ENCODE measurements around the gene HES6. TPM values are rescaled to one million over a fixed set of nuclear protein-coding genes. Genes with fewer than 3 reads are reported as not detected.
A peak's percentile ranks its signal among the peaks of the same experiment; 100 is the strongest.

Gene HES6
- total and polyA plus RNA-seq, 2 of the 8 experiments (the other 6 are each of a cell fraction or from before 2014, with no cell fraction given): 32.6 to 36.3 TPM

DNA sequence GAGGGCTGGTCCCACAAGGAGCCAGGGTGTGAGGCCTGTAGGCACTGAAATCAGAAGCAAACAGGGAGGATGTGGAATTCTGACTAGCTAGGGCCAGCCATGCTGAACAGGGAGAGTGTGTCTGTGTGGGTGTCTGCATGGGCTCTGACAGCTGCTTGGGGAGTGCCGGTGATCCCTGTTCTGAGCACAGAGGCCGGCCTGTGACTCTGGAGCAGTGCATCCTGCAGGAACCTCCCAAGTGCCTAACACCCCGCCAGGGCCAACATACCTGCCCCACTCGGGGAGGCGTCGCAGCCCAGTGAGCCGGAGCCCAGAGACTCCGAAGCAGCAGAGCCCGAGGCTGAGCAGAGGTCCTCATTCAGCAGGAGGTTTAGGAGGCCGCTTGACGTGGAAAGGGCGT lies 11.5 kb upstream of the HES6 start:
- H4K91ac ChIP-seq (replicated peaks; ENCODE audit: insufficient read length, low read length): no peak overlapping the region
- no peak overlapping the region for H2BK20ac ChIP-seq (ENCODE audit: low read length)
- H3K4me1 ChIP-seq (replicated peaks in 1 of 4; ENCODE audit: control insufficient read depth in 3 of 4, insufficient read depth in 4 of 4, low read length in 3 of 4): no peaks in the 10 kb centered on the region; a peak in 1 of 7 replicates
- H2BK120ac ChIP-seq (replicated peaks; ENCODE audit: low read depth, low read length): no peak overlapping the region
- no peak overlapping the region for H3K4me3 ChIP-seq (ENCODE audit: extremely low read depth in 1 of 4, insufficient read depth in 2 of 4, low read depth in 3 of 4, low read length in 4 of 4)
- H3K9ac ChIP-seq (replicated peaks in 1 of 4; ENCODE audit: extremely low read depth in 1 of 4, low read depth in 3 of 4, low read length in 3 of 4): no peak overlapping the region
- H4K8ac ChIP-seq (ENCODE audit: extremely low read depth, insufficient read depth, low read length): peak overlapping the region; percentile 15; the same call in 1 of the 2 replicates
- H3K9me3 ChIP-seq (ENCODE audit: insufficient read depth in 2 of 2, low read depth in 1 of 2, low read length in 1 of 2): no peaks in the 10 kb centered on the region
- no peak overlapping the region for H2BK15ac ChIP-seq (ENCODE audit: low read length)
- H3K36me3 ChIP-seq (ENCODE audit: control insufficient read depth in 2 of 4, insufficient read depth in 4 of 4, low read length in 3 of 4): peaks cover 0 to 3% (median 0%) of the 10 kb centered on the region in 4 experiments; a peak in 2 of 8 replicates
- no peak overlapping the region for H3K4me2 ChIP-seq (ENCODE audit: insufficient read depth in 1 of 2, low read depth in 2 of 2, low read length in 2 of 2)
- no peak overlapping the region for H2BK12ac ChIP-seq (ENCODE audit: low read depth, low read length)
- POLR2A ChIA-PET (ENCODE audit: partially characterized antibody): interaction anchor here (4.2 kb wide), 1 partner anchor 11 kb away, joined by 21 read pairs; the partner anchor contains the start of gene HES6
- H3K23ac ChIP-seq (ENCODE audit: insufficient read length): no peak overlapping the region
- H3K27me3 ChIP-seq (replicated peaks in 1 of 4; ENCODE audit: control insufficient read depth in 3 of 4, extremely low read depth in 1 of 4, insufficient read depth in 3 of 4, low read length in 3 of 4): no peaks in the 10 kb centered on the region
- no peaks in the 10 kb centered on the region for H3K79me1 ChIP-seq (ENCODE audit: low read depth, low read length)
- H3K4ac ChIP-seq (replicated peaks; ENCODE audit: insufficient read length, low read depth, low read length): no peak overlapping the region
- CTCF ChIA-PET (ENCODE audit: partially characterized antibody): interaction anchor here (16.7 kb wide), 1 partner anchor 10 kb away, joined by 208 read pairs; no protein-coding TSS in a partner anchor
- H4K5ac ChIP-seq (ENCODE audit: insufficient read length, low read depth, low read length): no peak overlapping the region
- no peak overlapping the region for H3K27ac ChIP-seq (ENCODE audit: low read depth, low read length)
- no peak for TF ChIP-seq SUZ12 (IDR thresholded peaks at IDR 0.05; ENCODE audit: low read length)
- no peak for TF ChIP-seq JUND (IDR thresholded peaks at IDR 0.05; ENCODE audit: low read length)
- TF ChIP-seq, protein P1, sequence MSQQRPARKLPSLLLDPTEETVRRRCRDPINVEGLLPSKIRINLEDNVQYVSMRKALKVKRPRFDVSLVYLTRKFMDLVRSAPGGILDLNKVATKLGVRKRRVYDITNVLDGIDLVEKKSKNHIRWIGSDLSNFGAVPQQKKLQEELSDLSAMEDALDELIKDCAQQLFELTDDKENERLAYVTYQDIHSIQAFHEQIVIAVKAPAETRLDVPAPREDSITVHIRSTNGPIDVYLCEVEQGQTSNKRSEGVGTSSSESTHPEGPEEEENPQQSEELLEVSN (IDR thresholded peaks at IDR 0.05): no peak
- TF ChIP-seq CBX5 (IDR thresholded peaks at IDR 0.05; ENCODE audit: low read depth, low read length): no peak
- TF ChIP-seq RAD21 (IDR thresholded peaks at IDR 0.05 in 1 of 2, conservative IDR thresholded peaks at IDR 0.05 in 1 of 2; ENCODE audit: low read depth in 2 of 2, low read length in 2 of 2): no peak
- TF ChIP-seq HDAC2 (IDR thresholded peaks at IDR 0.05; ENCODE audit: borderline replicate concordance in 1 of 2, low read depth in 2 of 2, low read length in 2 of 2): no peak
- H3K79me2 ChIP-seq (ENCODE audit: control insufficient read depth in 1 of 2, insufficient read depth in 2 of 2, low read length in 2 of 2): no peaks in the 10 kb centered on the region
- no peak overlapping the region for H3K18ac ChIP-seq (ENCODE audit: extremely low read depth, low read length)
- 82% methylated on average over 11 of the region's 12 CpGs; no CpG with 5 or more reads in 1 of the 2 experiments for WGBS, 2 experiments (ENCODE audit: extremely low coverage in 1 of 2, insufficient coverage in 1 of 2, insufficient read length in 1 of 2, insufficient replicate concordance in 2 of 2, low coverage in 1 of 2, low lambda C conversion rate in 2 of 2, missing lambda C conversion rate in 1 of 2)
- H2AK5ac ChIP-seq (ENCODE audit: low read depth, low read length): no peak overlapping the region
- no peaks in the 10 kb centered on the region for H4K20me1 ChIP-seq (replicated peaks in 1 of 2; ENCODE audit: control insufficient read depth in 1 of 2, insufficient read depth in 2 of 2, low read length in 2 of 2)
- no peak for DNase-seq (ENCODE audit: low read depth in 1 of 2, low spot score in 2 of 2)
- no peak overlapping the region for H2BK5ac ChIP-seq (ENCODE audit: low read depth, low read length)
- H2AFZ ChIP-seq (ENCODE audit: low read length): no peak overlapping the region
- no peak for FAIRE-seq
- no peak overlapping the region for H3K14ac ChIP-seq (ENCODE audit: insufficient read length)
- no peaks in the 10 kb centered on the region for H3K23me2 ChIP-seq (ENCODE audit: low read depth, low read length)
- no peak overlapping the region for H3K56ac ChIP-seq (replicated peaks; ENCODE audit: insufficient read length, low read depth, low read length)
